TTC549 (cell line): ENCODE measurements around the gene FBXL14.

ENCODE experiments used
- FAIRE-seq: peaks from 2 replicates; lab custom pipeline; 2012; peaks lifted over from hg19 to GRCh38; lab: Jason Lieb, UNC

FBXL14 gene

DNA sequence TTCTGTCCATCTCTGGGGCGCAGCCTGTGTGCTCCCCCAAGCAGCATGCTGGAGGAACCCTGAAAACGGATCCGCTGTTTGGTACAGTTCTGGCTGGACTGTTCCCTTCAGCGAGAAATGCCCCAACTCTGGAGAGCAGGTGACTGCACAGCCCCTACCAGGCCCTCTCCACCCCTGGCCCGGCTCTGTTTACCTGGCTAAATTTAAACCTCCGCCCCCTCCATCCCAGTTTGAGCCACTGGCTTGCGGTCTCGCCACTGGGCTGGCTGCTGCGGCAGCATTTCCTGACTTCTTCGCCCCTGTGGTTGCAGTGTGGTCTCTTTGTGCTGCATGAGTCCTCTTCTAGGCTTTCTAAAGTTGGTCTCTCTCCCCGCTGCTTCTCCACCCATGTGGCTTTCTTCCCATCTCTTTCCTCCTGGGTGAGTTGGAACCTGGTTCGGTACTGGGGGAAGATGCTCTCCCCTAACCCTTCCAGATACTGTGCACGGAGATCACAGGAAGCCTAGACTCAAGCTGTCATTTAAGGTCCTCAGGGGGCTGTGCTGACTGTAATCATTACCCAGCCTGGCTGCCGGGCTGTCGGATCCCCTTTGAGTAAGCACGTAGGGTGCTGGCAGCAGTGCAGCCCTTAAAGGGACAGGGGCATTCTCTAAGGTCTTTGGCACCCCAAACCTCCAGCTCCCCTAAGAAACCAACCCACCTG, 60.6 kb downstream of the FBXL14 start:
- no peak for FAIRE-seq

DNA sequence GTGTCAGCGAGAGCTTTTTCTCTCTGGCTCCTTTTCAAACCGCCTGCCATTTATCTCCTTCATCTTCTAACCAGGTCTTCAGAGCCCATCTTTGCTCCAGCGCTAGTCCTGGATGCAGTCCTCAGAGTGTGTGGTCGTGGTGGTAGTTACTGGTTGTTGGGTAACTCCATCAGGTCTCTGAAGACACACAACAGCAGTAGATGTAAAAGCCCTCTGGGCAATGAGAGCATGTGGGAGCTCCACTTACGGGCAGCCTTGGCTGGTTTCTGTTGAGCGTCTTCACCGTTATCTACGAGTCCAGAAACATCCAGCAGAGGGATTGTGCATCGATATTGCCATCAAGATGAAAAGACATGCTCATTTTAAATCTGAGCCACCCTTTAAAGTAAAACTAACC, 61.2 kb downstream of the FBXL14 start:
- FAIRE-seq: no peak

DNA sequence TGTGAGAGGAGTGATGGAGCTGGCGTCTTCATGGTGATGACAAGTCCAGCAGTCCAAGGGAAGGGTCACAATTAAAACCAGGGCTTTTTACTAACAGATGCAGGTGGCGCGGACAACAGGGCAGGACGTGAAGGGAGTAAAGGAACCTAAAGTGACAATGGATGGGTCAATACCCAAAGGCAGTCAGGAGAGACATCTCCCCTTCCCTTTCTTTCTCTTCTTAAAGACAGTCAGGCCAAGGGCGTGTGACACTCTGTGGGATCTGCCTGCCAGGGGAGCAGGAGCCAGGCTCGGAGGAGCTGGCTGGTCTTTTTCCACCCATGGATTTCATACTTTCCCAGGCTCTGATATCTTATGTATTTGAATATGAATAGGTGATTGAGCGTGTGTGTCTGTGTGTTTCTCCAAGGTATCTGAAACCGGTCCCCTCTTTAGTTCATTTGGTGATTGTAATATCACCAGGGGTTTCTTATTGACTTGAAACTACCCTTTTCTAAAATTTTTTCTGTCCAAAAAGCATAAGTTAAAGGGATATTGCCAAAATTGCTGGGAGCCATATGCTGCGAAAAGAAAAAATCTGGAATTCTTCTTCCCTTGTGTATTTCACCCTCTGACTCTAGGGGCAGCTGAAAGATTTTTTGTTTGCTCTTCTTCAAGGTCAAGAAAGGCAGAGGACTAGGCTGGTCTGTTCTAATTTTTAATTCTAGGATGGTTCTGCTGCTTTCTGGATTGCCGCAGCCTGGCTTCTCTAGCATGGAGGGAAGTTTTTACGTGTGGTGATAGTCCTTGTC, 61.8 kb downstream of the FBXL14 start:
- FAIRE-seq: no peak

DNA sequence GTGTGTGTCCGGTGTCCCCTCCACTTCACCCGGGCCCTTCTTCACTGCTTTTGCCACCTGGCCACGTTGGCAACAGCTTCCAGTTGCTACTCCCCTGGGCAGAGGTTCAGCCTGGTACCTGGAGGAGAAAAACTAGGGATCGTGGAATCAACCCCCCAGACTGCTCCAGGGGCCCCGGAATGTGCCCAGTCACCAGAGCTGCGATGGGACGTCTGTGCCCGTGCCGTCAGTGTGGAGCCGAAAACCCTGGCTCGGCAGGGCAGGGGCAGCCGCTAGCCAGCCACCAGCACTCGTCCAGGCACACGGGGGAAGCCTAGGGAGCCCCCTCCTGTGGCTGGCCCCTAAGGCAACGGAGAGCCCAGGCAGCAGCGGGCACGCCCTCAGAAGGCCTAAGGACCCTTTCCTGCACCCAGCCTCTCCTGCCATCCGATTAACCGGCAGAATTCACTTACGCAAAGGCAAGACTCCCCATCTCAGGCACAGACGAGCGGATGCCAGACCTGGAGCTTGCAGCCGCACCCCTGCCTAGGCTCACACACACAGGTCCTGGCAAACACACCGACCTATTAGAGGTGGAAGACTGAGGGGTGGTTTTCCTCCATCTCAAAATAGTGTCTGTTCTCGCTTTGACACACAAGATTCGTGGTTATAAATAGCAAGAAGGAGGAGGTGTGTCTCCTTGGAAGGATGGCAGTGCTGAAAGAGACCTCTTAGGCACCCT, 62.6 kb downstream of the FBXL14 start:
- FAIRE-seq: no peak

DNA sequence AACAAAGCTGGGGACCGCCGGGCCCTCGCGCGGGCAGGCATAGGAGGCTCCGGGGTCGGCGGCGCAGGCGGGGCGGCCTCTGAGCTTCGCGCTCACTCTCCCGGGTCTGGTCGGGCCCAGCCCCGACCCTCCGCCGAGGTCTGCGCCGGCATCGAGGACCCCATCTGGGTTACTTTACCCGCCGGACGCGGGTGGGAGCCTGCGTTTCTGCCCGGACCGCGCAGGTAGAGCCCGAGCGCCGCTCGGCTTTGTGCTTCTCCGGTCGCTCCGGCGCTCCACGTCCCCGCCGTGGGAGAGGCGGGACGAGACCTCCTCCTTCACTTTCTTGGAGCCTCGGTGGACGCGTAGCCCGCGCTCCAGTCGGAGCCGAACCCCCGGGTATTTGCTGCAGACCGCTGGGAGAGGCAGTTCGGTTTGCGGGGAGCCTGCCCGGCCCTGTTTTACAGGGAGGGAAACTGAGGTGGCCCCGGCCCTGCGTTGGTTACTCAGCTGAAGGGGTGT, 63.2 kb downstream of the FBXL14 start:
- no peak for FAIRE-seq

DNA sequence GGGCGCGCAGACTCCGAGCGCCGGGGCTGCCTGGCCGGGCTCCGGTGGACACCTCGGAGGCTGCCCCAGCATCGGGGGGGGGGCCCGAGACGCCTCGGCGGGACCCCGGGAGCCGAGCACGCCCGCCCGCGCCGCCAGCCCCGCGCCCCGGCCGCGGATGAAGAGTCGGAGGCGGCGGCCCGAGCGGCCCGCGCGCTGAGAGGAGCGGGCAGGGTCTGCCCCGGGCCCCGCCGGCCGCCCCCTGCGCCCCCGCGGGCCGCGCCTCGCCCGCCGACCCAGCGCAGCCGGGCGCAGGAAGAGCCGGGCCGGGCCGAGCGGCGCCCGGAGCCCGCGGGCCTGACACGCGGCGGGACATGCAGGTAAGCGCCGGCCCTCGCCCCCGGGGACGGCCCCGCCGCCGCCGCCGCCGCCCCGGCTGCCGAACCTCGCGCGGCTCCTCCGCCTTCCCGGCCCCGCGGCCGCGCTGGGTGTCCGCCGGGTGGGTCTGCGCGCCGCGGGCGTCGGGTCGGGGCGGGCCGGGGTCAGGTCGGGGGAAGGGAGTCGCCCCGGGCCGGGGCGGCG, 63.7 kb downstream of the FBXL14 start:
- FAIRE-seq: no peak

DNA sequence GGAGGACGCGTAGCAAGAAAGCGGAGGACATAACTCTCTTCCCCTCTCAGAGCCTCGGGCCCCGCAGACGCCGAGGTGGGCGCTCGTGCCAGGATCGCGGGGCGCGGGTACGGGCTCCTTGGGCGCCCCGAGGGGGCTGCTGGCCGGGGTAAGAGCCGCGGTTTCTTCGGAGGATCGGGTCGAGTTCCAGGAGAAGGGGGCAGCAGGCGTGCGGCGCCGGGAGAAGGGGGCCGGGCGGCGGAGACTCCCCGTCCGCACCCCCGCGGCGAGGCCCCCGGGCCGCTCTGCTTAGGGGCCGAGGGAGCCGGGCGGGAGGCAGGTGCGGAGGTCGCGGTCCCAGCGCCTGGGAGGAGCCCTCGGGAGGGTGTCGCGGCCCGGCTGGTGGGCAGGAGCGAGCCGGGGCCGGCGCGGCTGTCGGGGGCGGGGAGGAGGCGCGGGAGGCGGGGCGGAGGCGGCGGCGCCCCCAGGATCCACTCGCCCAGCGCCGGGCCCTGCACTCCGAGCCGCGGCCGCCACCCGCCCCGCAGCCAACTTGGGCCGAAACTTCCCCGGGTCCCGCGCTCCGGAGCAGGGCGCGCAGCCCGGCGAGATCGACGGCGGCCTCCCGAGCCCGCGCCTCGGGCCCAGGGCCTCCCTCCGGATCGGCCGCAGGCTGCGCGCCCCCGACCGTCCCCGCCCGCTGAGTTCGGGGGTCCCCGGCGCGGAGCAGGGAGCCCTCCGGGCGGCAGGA, 64.4 kb downstream of the FBXL14 start:
- FAIRE-seq: no peak

DNA sequence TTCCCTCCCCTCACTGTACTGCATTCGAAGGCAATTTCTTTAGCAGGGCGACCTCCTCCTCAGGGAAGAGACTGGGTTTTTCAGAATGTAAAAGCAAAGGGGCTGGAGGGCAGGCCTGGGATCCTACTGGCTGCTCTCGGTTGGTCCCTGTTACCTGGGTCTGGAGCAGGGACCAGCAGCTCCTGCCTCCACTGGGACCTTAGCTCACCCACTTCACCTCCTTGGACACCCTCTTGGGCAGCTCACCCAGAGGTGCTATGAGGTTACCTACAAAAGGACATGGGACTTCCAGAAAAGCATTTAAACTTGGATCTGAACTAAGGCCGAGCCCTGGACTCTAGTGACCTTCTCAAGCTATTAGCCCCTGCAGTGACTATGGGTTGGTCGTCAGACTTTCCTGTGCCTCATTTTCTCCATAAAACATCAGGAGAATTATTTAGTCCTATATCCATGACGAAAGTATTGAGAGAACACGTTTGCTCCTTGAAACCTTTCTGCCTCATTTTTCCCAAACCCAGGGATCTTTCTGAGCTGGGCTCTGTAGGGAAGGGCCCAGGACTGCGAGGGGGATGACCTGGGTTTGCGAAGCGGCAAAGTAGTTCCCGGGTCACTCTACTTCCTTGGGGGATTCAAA, 65.0 kb downstream of the FBXL14 start:
- FAIRE-seq: no peak

DNA sequence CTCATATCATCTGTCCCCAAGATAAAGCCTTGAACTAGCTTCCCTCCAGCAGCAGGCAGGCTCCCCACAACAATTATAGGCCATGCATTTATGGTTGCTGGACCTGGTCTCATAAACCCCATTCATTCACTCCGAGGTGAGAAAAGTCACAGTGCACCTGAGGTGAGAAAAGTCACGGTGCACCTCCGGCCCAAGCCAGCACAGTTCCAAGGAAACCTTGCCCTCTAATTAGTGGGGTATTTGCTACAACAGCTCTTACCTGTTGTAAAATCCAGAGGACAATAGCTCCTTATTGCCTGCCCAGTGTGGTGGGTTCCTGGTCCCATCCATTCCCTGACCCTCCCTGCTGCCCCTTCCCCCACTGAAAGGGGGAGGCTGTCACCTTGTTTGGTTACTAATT, 65.6 kb downstream of the FBXL14 start:
- FAIRE-seq: no peak

DNA sequence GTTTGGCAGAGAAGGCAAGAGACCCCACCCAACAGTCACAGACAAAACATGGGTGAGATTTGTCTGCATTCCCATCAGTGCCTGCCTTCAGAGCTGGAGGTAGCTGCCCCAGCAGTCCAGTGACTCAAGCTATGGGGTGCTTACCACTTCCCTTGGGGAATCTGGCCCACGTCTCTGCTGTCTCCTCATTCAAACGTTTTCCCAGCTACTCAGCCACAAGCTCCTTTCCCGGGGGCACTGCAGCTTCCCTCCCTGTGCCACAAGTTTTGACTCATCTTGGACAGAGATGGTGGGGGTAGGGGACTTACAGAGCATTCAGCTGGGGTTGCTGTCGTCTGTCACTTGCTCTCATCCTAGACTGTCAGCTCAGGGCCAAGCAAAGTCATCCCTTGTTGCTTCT, 66.6 kb downstream of the FBXL14 start:
- no peak for FAIRE-seq

DNA sequence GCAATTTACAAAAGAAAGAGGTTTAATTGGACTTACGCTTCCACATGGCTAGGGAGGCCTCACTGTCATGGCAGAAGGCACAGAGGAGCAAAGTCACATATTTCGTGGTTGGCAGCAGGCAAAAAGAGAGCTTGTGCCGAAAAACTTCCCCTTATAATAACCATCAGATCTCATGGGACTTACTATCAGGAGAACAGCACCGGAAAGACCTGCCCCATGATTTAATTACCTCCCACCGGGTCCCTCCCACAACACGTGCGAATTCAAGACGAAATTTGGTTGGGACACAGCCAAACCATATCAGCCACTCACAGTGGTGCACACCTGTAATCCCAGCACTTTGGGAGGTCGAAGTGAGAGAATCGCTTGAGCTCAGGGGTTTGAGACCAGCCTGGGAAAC, 68.5 kb downstream of the FBXL14 start:
- FAIRE-seq: no peak

DNA sequence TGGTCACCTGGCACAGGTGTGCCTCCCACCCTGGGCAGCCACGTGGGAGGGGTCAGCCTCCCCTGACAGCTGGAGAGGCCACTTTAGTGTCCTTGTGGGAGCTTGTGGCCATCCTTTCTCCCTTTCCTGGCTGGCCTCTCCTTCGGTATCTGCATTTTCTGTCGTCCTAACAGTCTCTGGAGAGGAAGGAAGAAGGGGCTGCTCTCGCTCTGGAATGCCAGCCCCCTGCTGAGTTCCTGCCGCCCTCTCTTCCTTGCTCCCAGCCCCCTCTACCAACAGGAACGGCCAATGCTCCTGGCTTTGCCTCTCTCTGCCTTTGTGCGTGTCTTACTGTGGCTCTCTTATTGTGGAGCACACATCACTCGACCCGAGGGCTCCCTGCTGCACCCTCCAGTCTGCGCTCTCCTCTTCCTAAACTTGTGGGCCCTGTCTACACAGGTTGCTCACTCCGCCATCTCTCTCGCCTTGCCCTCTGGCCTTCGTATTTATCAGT, 70.8 kb downstream of the FBXL14 start:
- no peak for FAIRE-seq

DNA sequence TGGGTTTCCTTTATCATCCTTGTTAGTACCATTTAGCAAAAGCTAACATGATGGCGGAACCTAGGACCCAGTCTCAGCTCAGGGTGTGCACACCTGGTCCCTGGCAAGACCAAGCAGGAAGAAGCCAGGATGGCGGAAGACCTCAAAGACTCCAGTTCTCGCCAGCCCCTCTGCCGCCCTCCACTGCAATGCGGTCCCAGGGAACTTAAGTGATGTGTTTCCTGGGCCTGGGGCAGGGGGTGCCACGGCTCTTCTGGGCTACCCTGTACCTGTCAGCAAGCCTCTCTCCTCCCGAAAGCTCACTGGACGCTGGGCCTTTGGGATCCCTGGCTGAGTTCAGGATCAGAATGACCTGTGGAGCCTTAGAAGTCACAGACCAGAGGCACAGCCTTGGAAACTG, 71.3 kb downstream of the FBXL14 start:
- no peak for FAIRE-seq

DNA sequence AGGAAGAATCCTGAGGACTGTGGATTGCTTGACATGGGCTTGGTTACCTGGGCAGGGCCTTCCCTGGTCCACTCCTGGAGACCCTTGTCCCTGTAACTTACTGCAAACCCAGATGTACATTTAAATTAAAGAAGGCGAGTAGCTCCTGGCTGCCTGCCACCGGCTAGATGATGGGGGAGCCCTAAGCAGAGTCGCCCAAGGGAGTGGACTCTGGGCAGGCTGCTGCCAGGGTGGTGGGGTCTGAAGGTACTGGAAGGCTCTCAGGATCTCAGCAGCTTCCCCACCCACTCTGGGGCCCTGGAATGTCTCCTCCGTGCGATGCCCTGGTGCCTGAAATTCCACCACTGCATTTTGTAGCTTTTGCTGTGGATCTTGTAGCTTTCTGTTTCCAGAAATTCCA, 74.7 kb downstream of the FBXL14 start:
- no peak for FAIRE-seq

DNA sequence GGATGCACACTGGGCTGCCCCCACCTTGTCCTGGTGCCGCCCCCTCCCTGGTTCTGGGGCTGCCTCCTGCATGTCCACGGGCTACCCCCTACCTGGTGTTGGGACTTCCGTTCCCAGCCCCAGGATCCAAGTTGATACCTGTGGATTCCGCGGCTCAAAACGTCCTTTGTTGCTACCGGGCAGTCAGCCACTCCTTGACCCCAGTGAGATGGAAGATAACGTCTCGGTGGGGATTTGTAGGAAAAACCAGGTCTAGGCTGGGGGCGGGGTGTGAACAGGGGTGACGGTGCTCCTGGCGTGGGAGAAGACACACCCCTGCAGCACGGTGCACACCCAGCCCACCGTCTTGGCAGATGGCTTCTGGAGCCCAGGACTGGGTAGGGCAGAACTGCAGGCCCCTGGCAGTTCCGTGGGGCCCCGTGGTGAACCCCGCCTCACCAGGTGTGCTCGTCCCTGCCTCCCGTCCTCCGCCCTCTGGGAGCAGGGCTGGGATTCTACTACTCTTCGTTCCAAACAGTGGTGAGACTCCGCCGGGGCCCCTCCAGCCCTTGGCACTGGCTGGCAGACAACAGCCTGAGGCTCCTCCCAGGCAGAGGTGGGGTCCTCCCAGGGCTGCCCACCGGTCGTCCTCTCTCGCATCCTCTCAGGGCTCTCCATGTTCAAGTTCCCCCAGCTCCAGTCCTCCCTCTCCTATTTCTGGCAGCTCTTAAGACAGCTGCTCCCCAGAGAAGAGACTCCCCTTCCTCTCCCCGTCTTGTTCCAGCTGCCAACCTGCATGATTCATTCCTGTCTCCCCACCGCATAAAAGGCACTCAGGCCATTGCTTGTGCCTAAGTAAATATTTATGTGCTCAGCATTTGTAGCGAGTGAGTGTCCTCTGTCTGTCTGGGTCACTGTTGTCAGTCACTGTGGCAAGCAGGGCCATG, 75.5 kb downstream of the FBXL14 start:
- no peak for FAIRE-seq

DNA sequence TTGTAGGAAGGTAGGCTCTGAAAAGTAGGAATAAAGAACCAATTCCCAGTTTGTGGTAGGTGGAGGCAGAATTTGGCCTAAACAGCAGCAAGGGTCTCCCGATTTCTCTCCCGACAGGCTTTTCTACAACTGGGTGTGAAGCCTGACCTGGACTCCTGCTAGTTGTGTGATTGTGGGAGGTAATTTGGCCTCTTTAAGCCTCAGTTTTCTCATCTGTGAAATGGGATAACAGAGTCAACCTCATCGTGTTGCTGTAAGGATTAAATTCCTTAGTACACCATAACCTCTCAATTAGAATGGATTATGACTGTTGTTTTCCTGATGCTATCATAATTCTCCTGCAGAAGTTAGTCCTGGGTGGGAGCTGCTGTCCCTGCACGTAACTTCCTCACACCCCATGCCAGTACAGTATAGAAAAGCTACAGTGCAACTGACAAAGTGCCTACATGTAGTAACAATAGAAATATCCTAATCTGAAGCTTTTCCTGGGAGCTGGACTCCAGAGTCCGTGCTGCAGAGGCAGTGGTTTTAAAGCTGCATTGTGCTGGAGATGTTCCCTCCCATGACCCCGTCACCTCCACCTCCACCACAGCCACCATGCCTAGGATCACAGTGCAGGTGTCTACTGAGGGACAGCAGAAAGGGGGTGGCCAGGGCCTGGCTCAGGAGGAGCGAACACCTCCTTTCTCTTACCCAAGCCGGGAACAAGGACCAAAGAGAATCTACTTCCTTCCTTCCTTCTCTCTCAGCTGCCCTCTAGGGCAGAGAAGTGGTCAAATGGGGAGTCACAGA, 76.5 kb downstream of the FBXL14 start:
- FAIRE-seq: no peak

DNA sequence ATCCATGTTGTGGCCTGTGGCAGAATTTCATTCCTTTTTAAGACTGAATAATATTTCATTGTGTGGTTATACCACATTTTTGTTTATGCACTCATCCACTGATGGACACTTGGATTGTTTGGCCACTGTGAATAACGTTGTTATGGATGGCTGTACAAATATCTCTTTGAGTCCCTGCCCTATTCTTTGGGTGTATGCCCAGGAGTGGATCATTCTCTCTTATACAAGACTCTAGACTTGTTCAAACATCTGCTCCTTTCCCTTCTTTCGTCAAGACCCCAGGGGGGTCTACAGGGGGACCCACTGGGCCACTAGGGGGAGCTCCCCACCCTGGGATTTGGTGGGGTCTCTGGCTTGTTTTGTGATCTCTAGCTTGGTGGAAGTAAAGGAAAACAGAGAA, 77.4 kb downstream of the FBXL14 start:
- FAIRE-seq: no peak
